ENCODE results near the gene DSN1.
A peak's percentile ranks its signal among the peaks of the same experiment; 100 is the strongest.

Gene DSN1

GRCh38 chr20:36795691-36796090 is 22.1 kb upstream of the DSN1 start:
- no peak for DNase-seq (ENCODE audit: low read depth)

- DNase-seq (ENCODE audit: low read depth): no peak
Observed at GRCh38 chr20:36794116-36794474, 20.5 kb upstream of the DSN1 start.

- DNase-seq (ENCODE audit: low read depth): no peak
Observed at GRCh38 chr20:36793294-36794115, 19.9 kb upstream of the DSN1 start.

GRCh38 chr20:36792422-36792821 is 18.9 kb upstream of the DSN1 start:
- peak; percentile 61 for DNase-seq (ENCODE audit: low read depth)

- no peak for DNase-seq (ENCODE audit: low read depth)
Observed at GRCh38 chr20:36791862-36792261, 18.3 kb upstream of the DSN1 start.

GRCh38 chr20:36786663-36787062 is 13.1 kb upstream of the DSN1 start:
- no peak for DNase-seq (ENCODE audit: low read depth)

- DNase-seq (ENCODE audit: low read depth): no peak
Observed at GRCh38 chr20:36786246-36786645, 12.7 kb upstream of the DSN1 start.

- DNase-seq (ENCODE audit: low read depth): no peak
Observed at GRCh38 chr20:36785308-36785707, 11.7 kb upstream of the DSN1 start.

- DNase-seq (ENCODE audit: low read depth): no peak
Observed at GRCh38 chr20:36784900-36785299, 11.3 kb upstream of the DSN1 start.

GRCh38 chr20:36784116-36784515 is 10.6 kb upstream of the DSN1 start:
- no peak for DNase-seq (ENCODE audit: low read depth)

- no peak for DNase-seq (ENCODE audit: low read depth)
Observed at GRCh38 chr20:36779656-36780025, 6.1 kb upstream of the DSN1 start.

- DNase-seq (ENCODE audit: low read depth): no peak
Observed at GRCh38 chr20:36778831-36779655, 5.5 kb upstream of the DSN1 start.

GRCh38 chr20:36777576-36777975 is 4.0 kb upstream of the DSN1 start:
- no peak for DNase-seq (ENCODE audit: low read depth)

- no peak for DNase-seq (ENCODE audit: low read depth)
Observed at GRCh38 chr20:36777167-36777566, 3.6 kb upstream of the DSN1 start.

- no peak for DNase-seq (ENCODE audit: low read depth)
Observed at GRCh38 chr20:36775826-36776225, 2.3 kb upstream of the DSN1 start.

GRCh38 chr20:36775196-36775595 is 1.6 kb upstream of the DSN1 start:
- DNase-seq (ENCODE audit: low read depth): no peak

- no peak for DNase-seq (ENCODE audit: low read depth)
Observed at GRCh38 chr20:36773107-36773596, 411 bp downstream of the DSN1 start.

- no peak for DNase-seq (ENCODE audit: low read depth)
Observed at GRCh38 chr20:36770680-36771079, 2.9 kb downstream of the DSN1 start.

GRCh38 chr20:36768768-36769430 is 4.7 kb downstream of the DSN1 start:
- DNase-seq (ENCODE audit: low read depth): peak; percentile 63

- DNase-seq (ENCODE audit: low read depth): no peak
Observed at GRCh38 chr20:36761125-36761524, 12.4 kb downstream of the DSN1 start.

GRCh38 chr20:36760647-36761046 is 12.9 kb downstream of the DSN1 start:
- DNase-seq (ENCODE audit: low read depth): peak; percentile 28

GRCh38 chr20:36758276-36758675 is 15.3 kb downstream of the DSN1 start:
- no peak for DNase-seq (ENCODE audit: low read depth)

GRCh38 chr20:36756496-36756895 is 17.1 kb downstream of the DSN1 start:
- DNase-seq (ENCODE audit: low read depth): no peak

Measured in fibroblast of gingiva (primary cell).